Measurements from ENCODE around the gene KLHL3. TPM values are rescaled to one million over a fixed set of nuclear protein-coding genes. Genes with fewer than 3 reads are reported as not detected.

The KLHL3 gene
- polyA plus RNA-seq, 1 donor = 4.0 TPM

GRCh38 chr5:137743031-137743640 is 7.2 kb upstream of the KLHL3 start:
- DNase-seq = peak; percentile 66

- no peak for DNase-seq
These were observed 5.8 kb upstream of the KLHL3 start for GRCh38 chr5:137741718-137742117.

GRCh38 chr5:137739737-137740136 is 3.8 kb upstream of the KLHL3 start:
- no peak for DNase-seq

- no peak for DNase-seq
These were observed 3.1 kb upstream of the KLHL3 start for GRCh38 chr5:137738947-137739346.

GRCh38 chr5:137737349-137738131 is 1.7 kb upstream of the KLHL3 start:
- no peak for DNase-seq

- no peak for DNase-seq
These were observed 607 bp upstream of the KLHL3 start for GRCh38 chr5:137736496-137736895.

- peak; percentile 36 for DNase-seq
These were observed 831 bp downstream of the KLHL3 start for GRCh38 chr5:137734962-137735554.

- DNase-seq = no peak
These were observed 1.6 kb downstream of the KLHL3 start for GRCh38 chr5:137734331-137734730.

GRCh38 chr5:137733922-137734321 is 2.0 kb downstream of the KLHL3 start:
- DNase-seq = no peak

- no peak for DNase-seq
These were observed 2.9 kb downstream of the KLHL3 start for GRCh38 chr5:137733006-137733405.

GRCh38 chr5:137731176-137731575 is 4.7 kb downstream of the KLHL3 start:
- no peak for DNase-seq

- no peak for DNase-seq
These were observed 5.6 kb downstream of the KLHL3 start for GRCh38 chr5:137730336-137730735.

- DNase-seq = no peak
These were observed 7.8 kb downstream of the KLHL3 start for GRCh38 chr5:137728048-137728447.

- DNase-seq = no peak
These were observed 8.3 kb downstream of the KLHL3 start for GRCh38 chr5:137727623-137728022.

- no peak for DNase-seq
These were observed 11.6 kb downstream of the KLHL3 start for GRCh38 chr5:137724251-137724650.

- no peak for DNase-seq
These were observed 17.3 kb downstream of the KLHL3 start for GRCh38 chr5:137718611-137719010.

- DNase-seq = no peak
These were observed 19.6 kb downstream of the KLHL3 start for GRCh38 chr5:137716337-137716736.

- DNase-seq = no peak
These were observed 20.4 kb downstream of the KLHL3 start for GRCh38 chr5:137715456-137715855.

GRCh38 chr5:137714946-137715345 is 20.9 kb downstream of the KLHL3 start:
- no peak for DNase-seq

- DNase-seq = no peak
These were observed 21.4 kb downstream of the KLHL3 start for GRCh38 chr5:137714494-137714893.

GRCh38 chr5:137712139-137712667 is 23.7 kb downstream of the KLHL3 start:
- no peak for DNase-seq

- DNase-seq = no peak
These were observed 25.8 kb downstream of the KLHL3 start for GRCh38 chr5:137710086-137710485.

GRCh38 chr5:137708796-137709559 is 26.9 kb downstream of the KLHL3 start:
- no peak for DNase-seq
